Stimulated activated CD4-positive, alpha-beta T cell treated with anti-CD3 and anti-CD28 coated beads, TNF-alpha, amount 100 ng/mL, for 24 hours (primary cell): Measurements from ENCODE around the gene CFAP77.

Source experiments
- DNase-seq, 3 experiments: peaks; one replicate each; pipeline ENCODE4 v3.0.0-alpha.2; 2020; ENCODE audit warnings: low read depth in 3 of 3

CFAP77 gene

GRCh38 chr9:132596200-132596599 is 186.2 kb downstream of the CFAP77 start:
- DNase-seq, result no peak

GRCh38 chr9:132597073-132597775 is 187.2 kb downstream of the CFAP77 start:
- DNase-seq, result no peak

- DNase-seq, result no peak
These were observed 190.4 kb downstream of the CFAP77 start for GRCh38 chr9:132600326-132600984.

GRCh38 chr9:132602207-132602606 is 192.2 kb downstream of the CFAP77 start:
- no peak for DNase-seq

- DNase-seq, result no peak
These were observed 195.4 kb downstream of the CFAP77 start for GRCh38 chr9:132605387-132605786.

GRCh38 chr9:132606066-132606465 is 196.1 kb downstream of the CFAP77 start:
- DNase-seq, result no peak

GRCh38 chr9:132609184-132609583 is 199.2 kb downstream of the CFAP77 start:
- no peak for DNase-seq

GRCh38 chr9:132609829-132610228 is 199.8 kb downstream of the CFAP77 start:
- DNase-seq, result no peak

GRCh38 chr9:132610661-132611060 is 200.7 kb downstream of the CFAP77 start:
- no peak for DNase-seq

GRCh38 chr9:132614324-132614723 is 204.3 kb downstream of the CFAP77 start:
- no peak for DNase-seq

- no peak for DNase-seq
These were observed 205.8 kb downstream of the CFAP77 start for GRCh38 chr9:132615774-132616173.

- no peak for DNase-seq
These were observed 206.7 kb downstream of the CFAP77 start for GRCh38 chr9:132616725-132617124.

- DNase-seq, result no peak
These were observed 212.1 kb downstream of the CFAP77 start for GRCh38 chr9:132622159-132622558.
